IPS-15b (cell line): ENCODE results near the gene ALDH16A1.

ENCODE experiments used
- H3K27me3 ChIP-seq: one replicate; pipeline ENCODE4 v1.6.1; 2013; ENCODE audit warnings: low read length; ENCODE audit not compliant: control insufficient read depth, insufficient read depth
- H3K36me3 ChIP-seq: one replicate; pipeline ENCODE4 v1.6.1; 2013; ENCODE audit warnings: low read length; ENCODE audit not compliant: control insufficient read depth, insufficient read depth
- H3K4me1 ChIP-seq: one replicate; pipeline ENCODE4 v1.6.1; 2013; ENCODE audit warnings: mild to moderate bottlenecking, low read length; ENCODE audit not compliant: control insufficient read depth, insufficient read depth
- H3K4me3 ChIP-seq: one replicate; pipeline ENCODE4 v1.5.1; 2013; ENCODE audit warnings: low read depth, low read length
- H3K9ac ChIP-seq: one replicate; pipeline ENCODE4 v1.6.1; 2013; ENCODE audit warnings: low read depth, mild to moderate bottlenecking, low read length
- H3K9me3 ChIP-seq: one replicate; pipeline ENCODE4 v1.6.1; 2013; ENCODE audit warnings: mild to moderate bottlenecking, low read length; ENCODE audit not compliant: control insufficient read depth, insufficient read depth

ALDH16A1 gene

GRCh38 chr19:49453013-49453756 is at the start of gene ALDH16A1:
Gene ALDH16A1, plus strand, starts transcription at chr19:49453225. Its CDS starts 107 bp downstream, at chr19:49453332.
- peaks cover 5% of the 10 kb centered on the region for H3K4me1 ChIP-seq
- H3K27me3 ChIP-seq = no peaks in the 10 kb centered on the region
- H3K36me3 ChIP-seq = peaks cover 11% of the 10 kb centered on the region
- no peaks in the 10 kb centered on the region for H3K9me3 ChIP-seq
- H3K4me3 ChIP-seq = peak within 1 kb of the TSS; percentile 96
- peak within 1 kb of the TSS; percentile 100 for H3K9ac ChIP-seq

- peaks cover 12% of the 10 kb centered on the region for H3K4me1 ChIP-seq
- peak overlapping the region; percentile 27 for H3K4me3 ChIP-seq
- H3K9me3 ChIP-seq = no peaks in the 10 kb centered on the region
- no peaks in the 10 kb centered on the region for H3K27me3 ChIP-seq
- peak overlapping the region; percentile 16 for H3K9ac ChIP-seq
- H3K36me3 ChIP-seq = no peaks in the 10 kb centered on the region
Measured at GRCh38 chr19:49403404-49404187, 49.4 kb upstream of the ALDH16A1 start.

- Histone ChIP-seq H3K9ac (no peak overlapping the region), H3K27me3 (no peaks in the 10 kb centered on the region), H3K36me3 (no peaks in the 10 kb centered on the region), H3K4me3 (no peak overlapping the region), H3K9me3 (no peaks in the 10 kb centered on the region), H3K4me1 (peaks cover 12% of the 10 kb centered on the region)
Measured at GRCh38 chr19:49407079-49407478, 45.9 kb upstream of the ALDH16A1 start.

DNA sequence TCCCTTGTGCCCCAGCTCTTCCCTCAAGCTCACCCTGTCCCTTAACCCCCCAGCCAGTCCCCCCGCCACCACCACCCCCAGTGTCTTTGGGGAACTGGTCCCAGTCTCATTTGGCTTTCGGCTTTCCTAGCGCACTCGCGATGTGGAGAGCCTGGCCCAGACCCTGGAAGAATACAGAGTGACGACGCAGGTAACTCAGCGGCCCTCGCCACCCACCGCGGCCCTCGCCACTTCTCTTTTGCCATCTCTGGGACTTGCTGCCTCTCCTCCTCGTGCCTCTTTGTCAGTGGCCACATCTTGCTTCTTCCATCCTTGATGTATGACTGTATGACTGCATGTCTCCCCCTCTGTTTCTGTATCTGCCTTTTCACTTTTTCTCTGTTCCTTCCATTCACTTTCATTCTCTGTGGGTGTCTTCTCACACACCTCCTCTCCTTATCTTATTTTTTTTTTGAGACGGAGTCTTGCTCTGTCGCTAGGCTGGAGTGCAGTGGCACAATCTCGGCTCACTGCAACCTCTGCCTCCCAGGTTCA is 45.5 kb upstream of the ALDH16A1 start:
- H3K27me3 ChIP-seq = no peaks in the 10 kb centered on the region
- peaks cover 12% of the 10 kb centered on the region for H3K4me1 ChIP-seq
- no peaks in the 10 kb centered on the region for H3K9me3 ChIP-seq
- H3K9ac ChIP-seq = no peak overlapping the region
- no peaks in the 10 kb centered on the region for H3K36me3 ChIP-seq
- no peak overlapping the region for H3K4me3 ChIP-seq

GRCh38 chr19:49408816-49409440 is 44.1 kb upstream of the ALDH16A1 start:
- no peaks in the 10 kb centered on the region for H3K9me3 ChIP-seq
- peaks cover 6% of the 10 kb centered on the region for H3K4me1 ChIP-seq
- H3K4me3 ChIP-seq = no peak overlapping the region
- H3K9ac ChIP-seq = no peak overlapping the region
- H3K27me3 ChIP-seq = no peaks in the 10 kb centered on the region
- no peaks in the 10 kb centered on the region for H3K36me3 ChIP-seq

- no peaks in the 10 kb centered on the region for H3K9me3 ChIP-seq
- no peaks in the 10 kb centered on the region for H3K36me3 ChIP-seq
- H3K4me1 ChIP-seq = peaks cover under 1% of the 10 kb centered on the region
- H3K4me3 ChIP-seq = no peak overlapping the region
- H3K27me3 ChIP-seq = no peaks in the 10 kb centered on the region
- no peak overlapping the region for H3K9ac ChIP-seq
Measured at GRCh38 chr19:49409441-49410029, 43.5 kb upstream of the ALDH16A1 start.

DNA sequence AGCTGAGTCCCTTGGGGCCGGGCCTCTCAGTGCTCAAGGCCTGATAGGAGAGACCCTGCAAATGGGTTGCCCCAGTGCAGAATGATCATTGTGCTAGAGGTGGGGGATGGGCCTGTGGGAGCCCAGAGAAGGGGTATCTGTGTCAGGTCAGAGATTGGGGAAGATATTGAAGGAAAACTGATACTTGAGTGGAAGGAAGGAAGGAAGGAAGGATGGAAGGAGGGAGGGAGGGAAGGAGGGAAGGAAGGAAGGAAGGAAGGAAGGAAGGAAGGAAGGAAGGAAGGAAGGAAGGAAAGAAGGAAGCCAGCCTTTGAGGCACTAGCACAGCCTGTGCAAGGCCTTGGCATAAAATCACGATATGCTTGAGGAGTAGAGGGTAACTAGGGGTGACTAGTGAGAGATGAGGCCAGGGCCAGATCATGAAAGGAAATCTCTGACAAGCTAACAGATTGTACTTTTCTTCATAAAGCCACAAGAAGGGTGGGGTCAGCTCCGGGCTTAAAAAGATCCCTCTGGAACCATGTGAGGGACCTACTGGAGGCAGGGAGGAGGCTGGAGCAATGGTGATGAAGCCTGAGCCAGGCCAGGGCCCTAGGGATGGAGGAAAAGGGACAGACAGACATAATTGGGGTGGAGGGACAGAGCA is 41.2 kb upstream of the ALDH16A1 start:
- Histone ChIP-seq H3K9me3 (no peaks in the 10 kb centered on the region), H3K36me3 (no peaks in the 10 kb centered on the region), H3K27me3 (no peaks in the 10 kb centered on the region), H3K9ac (no peak overlapping the region), H3K4me1 (no peaks in the 10 kb centered on the region), H3K4me3 (no peak overlapping the region)

DNA sequence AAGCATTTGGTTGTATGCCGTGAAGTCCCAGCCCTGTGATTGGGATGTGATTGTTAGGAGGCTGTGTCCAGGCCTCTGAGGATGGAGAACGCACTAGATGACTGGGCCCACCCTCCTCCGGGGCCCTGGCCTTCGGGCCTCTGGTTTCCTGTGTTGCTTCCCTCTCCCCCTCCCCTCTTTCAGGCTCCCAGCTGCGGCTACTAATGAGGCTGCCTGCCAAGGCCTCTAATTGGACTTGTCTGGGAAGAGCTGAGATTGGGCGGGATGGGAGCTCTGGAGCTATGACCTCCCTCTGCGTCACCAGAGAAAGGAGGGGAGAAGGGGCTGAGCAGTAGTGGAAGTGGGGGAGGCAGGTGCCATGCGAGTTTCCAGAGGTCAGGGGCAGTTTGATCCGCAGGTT is 39.7 kb upstream of the ALDH16A1 start:
- no peak overlapping the region for H3K4me3 ChIP-seq
- no peaks in the 10 kb centered on the region for H3K27me3 ChIP-seq
- H3K4me1 ChIP-seq = no peaks in the 10 kb centered on the region
- H3K9me3 ChIP-seq = no peaks in the 10 kb centered on the region
- H3K9ac ChIP-seq = no peak overlapping the region
- H3K36me3 ChIP-seq = no peaks in the 10 kb centered on the region

DNA sequence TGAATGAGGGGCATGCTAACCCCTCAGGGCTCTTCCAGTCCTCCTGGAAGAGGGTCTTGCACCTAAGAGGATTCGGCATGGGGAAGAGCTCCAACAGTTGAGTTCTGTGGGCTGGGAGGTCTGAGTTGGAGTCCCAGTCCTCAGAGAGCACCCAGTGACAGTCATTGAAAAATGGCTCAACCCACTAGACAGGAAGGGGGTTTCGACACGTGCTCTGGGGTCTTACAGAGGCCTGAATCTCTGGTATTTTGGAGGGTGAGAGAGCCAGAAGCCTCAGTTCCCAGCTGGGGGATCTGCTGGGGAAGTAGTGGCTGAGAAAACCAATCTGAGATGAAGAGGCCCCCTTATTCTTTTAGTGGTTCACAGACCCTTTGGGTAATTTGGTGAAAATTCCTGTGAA is 38.8 kb upstream of the ALDH16A1 start:
- H3K9me3 ChIP-seq = no peaks in the 10 kb centered on the region
- peaks cover 4% of the 10 kb centered on the region for H3K27me3 ChIP-seq
- no peaks in the 10 kb centered on the region for H3K36me3 ChIP-seq
- H3K9ac ChIP-seq = no peak overlapping the region
- H3K4me3 ChIP-seq = no peak overlapping the region
- no peaks in the 10 kb centered on the region for H3K4me1 ChIP-seq

GRCh38 chr19:49415102-49415809 is 37.8 kb upstream of the ALDH16A1 start:
- no peak overlapping the region for H3K4me3 ChIP-seq
- no peaks in the 10 kb centered on the region for H3K36me3 ChIP-seq
- no peaks in the 10 kb centered on the region for H3K4me1 ChIP-seq
- peak overlapping the region; percentile 54 for H3K9ac ChIP-seq
- H3K9me3 ChIP-seq = no peaks in the 10 kb centered on the region
- H3K27me3 ChIP-seq = peaks cover 4% of the 10 kb centered on the region
